Stimulated activated CD8-positive, alpha-beta memory T cell treated with anti-CD3 and anti-CD28 coated beads, Interleukin-7, amount 100 ng/mL, for 4 hours (primary cell): Measurements from ENCODE around the gene JAG2.

Source experiments
- DNase-seq, 2 donors: peaks; one replicate each; pipeline ENCODE4 v3.0.0-alpha.2; 2020; ENCODE audit warnings: low read depth in 2 of 2

JAG2 gene

DNA sequence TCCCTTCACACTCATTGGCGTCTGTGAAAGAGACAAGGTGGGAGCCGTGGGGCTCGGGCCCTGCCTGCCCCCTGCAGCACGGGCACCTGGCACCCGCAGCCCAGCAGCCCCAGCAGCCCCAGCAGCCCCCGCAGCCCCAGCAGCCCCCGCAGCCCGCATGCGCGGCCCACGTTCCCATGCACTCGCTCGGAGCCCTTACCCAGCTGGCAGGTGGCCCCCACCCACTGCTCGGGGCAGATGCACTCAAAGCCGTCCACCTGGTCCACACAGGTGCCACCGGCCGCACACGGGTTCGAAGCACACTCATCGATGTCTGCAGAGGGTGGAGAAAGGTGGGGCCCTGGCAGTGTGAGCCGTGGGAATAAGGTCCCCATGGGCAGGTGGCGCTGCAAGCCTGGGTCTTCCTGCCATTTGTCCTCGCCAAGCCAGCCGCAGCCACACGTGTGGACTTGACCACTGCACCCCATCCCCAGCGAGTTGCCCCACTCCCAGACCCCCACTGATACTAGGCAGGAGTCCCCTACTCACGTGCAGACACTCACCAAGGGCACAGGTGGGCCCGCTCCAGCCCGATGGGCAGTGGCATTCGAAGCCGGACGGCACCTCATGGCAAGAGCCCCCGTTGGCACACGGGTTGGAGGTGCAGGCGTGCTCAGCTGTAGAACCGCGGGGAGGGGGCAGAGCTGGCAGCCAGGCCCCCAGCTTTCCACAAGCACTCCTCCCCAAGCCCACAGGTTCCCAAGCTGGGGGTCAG lies 17.3 kb downstream of the JAG2 start:
- DNase-seq, result no peak

DNA sequence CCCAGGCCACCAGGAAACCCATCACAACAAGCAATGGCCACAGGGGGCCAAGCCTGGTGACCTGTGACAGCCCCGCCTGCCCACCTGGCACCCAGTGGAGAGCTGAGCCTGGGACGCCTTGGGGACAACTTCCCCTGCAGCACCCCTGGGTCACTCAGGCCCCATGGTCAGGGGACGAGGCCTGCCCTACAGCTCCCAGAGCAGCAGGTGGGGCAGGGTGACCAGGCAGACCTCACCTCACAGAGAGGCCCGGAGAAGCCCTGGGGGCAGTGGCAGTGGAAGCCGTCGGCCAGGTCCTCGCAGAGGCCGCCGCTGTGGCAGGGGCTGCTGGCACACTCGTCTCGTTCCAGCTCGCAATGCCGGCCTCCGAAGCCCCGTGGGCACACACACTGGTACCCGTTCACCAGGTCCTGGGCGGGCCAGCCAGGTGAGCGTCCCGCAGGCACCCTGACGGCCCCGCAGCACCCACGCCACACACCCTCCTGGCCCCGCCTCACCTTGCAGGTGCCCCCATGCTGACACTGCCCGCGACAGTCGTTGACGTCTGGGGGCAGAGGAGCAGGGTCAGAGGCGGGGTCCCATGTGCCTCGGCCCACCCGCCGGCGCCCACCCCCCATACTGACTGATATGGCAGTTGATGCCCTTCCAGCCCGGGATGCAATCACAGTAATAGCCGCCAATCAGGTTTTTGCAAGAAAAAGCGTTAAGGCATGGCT lies 18.1 kb downstream of the JAG2 start:
- DNase-seq, result no peak

DNA sequence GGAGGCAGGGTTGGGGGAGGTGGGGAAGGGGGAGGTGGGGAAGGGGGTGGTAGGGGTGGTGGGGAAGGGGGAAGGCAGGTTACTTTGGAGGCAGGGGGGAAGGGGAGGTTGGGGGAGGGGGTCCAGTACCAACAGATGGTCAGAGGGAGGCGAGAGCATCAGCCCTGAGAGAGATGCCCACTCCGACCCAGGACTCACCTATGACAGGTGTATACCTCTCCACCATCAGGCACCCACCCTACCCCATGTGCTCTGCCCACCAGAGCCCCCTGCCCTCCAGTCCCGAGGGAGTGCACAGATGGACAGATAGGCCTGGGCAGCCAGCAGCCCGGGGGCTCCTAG lies 18.6 kb downstream of the JAG2 start:
- DNase-seq, result no peak

DNA sequence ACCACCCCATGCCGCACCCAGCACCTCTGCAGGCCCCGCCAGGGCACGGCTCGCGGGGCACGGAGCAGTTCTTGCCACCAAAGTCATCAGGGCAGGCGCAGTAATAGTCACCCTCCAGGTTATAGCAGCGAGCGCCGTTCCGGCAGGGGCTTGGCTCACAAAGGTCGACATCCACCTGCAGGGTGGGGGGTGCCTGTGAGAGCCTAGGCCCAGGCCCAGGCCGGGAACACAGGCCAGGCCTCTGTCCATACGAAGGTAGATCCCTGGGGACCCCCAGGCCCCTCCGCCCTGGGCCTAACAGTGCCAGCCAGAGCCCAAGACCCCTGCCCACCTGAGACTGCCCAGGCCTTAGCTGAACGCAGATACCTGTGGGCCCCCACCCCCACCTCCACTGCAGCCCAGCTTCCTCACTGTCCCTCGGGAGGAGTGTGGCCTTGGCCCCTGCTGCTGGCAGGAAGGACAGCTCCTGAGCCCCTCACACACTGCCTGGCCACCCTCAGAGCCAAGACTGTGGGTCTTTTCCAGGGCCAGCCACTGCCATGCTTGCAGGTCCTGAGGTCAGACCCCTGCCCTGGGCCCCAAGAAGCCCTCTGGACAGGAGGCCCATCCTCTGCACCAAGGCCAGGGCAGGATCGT lies 19.3 kb downstream of the JAG2 start:
- DNase-seq, result no peak

DNA sequence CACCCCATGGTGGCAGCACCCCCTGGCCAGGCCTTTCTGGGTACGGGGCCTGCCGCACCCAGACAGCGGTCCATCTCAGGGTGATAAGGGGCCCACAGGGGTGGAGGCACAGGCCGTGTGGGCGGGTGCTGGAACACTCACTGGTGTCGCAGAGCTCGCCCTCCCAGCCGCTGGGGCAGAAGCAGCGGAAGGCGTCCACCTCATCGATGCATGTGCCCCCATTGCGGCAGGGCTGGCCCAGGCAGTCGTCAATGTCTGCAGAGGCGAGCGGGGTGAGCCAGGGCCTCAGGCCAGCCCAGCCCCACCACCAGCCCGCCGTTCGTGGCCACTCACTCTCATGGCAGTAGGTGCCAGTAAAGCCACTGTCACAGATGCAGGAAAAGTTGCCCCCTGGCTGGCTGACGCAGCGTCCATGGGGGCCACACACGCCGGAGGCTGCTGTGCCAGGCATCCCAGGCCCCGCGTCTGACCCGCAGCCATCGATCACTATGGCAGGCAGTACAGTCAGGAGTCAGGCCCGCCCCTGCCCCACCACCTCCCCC lies 19.9 kb downstream of the JAG2 start:
- no peak for DNase-seq

DNA sequence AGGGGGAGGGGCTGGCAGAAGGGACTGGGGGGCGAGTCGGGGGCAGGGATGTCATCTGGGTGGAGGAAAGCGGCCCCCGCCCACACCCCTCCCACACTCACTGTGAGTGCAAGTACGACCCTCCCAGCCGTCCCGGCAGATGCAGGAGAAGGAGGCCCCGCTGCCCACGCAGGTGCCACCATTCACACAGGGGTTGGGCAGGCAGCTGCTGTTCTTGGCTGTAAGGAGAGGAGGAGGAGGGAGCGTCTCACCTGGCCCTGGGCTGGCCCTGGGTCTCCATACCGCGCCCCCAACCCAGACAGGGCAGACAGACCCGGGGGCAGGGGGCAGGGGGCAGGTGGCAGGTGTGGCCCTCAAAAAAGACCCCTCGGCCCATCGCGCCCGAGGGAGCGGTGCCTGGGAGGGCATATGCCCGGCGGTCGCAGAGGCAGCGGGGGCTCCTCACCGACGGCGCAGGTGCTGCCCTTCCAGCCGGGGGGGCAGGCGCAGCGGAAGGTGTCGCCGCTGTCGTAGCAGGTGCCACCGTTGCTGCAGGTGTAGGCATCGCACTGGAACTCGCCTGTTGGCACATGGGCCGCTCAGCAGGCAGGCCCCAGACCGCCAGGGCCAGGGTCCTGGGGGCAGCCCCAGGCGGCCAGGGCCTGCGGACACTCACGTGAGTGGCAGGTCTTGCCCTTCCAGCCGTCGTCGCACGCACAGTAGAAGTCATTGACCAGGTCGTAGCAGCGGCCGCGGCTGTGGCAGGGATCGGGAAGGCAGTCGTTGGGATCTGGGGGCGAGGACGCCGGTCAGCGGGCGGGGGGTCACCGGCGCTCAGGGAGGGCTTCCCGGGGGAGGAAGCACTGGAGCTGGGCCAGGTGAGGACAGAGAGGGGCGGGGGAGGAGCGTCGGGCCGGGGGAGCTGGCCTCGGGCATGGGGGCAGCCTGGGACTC lies 20.6 kb downstream of the JAG2 start:
- DNase-seq, result no peak

DNA sequence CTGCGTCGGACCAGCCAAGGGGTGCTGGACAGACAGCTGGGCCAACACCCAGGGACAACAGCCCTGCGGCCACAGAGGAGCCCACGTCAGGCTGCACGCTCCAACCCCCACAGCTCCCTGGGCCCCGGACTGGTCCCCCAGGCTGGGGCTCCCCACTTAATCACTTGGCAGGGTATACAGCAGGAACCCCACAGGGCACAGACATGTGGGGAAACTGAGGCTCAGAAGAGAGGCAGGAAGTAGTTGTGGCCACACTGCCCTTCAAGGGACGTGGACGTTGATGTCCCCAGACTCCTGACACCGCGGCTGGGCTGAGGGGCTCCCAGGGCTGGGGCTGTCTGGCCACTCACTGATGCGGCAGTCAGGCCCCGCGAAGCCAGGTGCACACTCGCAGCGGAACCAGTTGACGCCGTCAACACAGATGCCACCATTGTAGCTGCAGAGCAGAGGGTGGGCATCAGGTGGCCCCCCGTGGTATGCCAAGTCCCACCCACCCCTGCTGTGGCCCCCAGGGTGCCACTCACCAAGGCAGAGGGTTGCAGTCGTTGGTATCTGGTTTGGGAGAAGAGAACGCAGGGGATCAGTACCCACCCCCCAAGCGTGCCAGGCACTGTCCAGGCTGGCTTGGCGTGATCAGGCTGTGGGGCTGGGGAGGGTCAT lies 21.5 kb downstream of the JAG2 start:
- no peak for DNase-seq

DNA sequence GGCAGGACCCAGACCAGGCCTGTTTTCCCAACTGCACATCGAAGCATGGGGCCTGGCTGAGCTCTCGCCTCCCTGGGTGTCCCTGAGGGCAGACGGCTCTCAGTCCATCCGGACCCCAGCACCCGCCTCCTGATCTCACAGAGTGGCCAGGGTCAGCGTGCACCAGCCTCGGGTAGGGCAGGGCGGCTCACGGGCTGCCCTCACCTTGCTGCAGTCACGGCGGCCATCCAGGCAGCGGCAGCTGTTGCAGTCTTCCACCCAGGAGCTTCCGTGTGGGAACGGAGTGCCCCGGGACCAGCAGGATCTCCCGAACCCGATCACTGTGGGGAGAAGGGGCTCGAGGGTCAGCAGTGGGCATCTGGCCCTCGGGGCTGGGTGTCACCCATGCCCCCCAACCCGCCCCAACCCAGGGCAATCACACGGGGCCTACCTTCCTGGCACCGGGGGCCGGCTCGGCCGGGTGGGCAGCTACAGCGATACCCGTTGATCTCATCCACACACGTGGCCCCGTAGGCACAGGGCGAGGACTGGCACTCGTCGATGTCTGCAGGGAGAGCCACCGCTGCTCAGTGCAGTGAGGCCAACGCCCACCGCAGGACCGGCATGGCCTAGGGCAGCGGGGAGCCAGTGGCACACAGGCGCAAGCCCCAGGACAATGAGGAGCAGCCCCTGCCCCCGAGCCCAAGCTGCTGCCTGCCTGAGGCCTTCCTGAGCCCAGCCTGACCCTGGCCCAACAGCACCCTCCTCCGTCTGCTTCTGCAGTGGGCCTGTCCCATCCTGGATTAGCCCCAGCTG lies 22.2 kb downstream of the JAG2 start:
- DNase-seq, result no peak

DNA sequence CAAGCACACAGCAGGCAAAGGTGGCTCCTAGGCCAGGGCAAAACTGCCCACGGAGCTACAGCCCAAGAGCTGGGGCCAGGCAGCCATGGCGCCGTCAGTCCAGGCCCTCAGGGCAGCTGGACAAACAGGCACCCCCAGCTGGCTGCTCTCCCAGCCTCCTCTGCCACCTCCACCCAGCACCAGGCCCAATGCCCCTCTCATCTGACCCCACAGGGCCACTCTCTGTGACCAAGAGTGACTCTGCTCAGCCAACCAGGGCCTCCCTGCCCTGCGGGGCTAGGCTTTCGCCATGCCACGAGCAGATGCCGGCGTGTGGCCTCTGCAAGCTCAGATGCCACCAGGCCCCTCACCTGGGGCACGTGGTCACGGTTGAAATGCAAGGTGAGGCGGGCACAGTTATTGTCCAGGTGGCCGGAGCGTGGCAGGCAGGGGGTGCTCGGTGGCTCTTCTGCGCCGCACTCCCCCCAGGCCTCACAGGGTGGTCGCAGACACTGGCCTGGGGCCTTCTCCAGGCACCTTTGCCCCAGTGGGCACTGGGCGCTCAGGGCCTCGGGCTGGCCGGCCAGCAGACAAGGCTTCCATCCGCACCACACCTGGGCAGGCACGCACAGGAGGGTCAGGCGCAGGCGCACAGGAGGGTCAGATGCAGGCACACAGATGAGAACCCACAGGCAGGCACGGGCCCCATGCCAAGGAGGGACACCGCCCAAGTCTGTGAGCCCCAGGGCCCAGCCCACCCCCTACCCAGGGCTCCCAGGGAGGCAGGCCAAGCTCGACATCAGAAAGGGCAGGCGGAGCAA lies 23.0 kb downstream of the JAG2 start:
- no peak for DNase-seq

DNA sequence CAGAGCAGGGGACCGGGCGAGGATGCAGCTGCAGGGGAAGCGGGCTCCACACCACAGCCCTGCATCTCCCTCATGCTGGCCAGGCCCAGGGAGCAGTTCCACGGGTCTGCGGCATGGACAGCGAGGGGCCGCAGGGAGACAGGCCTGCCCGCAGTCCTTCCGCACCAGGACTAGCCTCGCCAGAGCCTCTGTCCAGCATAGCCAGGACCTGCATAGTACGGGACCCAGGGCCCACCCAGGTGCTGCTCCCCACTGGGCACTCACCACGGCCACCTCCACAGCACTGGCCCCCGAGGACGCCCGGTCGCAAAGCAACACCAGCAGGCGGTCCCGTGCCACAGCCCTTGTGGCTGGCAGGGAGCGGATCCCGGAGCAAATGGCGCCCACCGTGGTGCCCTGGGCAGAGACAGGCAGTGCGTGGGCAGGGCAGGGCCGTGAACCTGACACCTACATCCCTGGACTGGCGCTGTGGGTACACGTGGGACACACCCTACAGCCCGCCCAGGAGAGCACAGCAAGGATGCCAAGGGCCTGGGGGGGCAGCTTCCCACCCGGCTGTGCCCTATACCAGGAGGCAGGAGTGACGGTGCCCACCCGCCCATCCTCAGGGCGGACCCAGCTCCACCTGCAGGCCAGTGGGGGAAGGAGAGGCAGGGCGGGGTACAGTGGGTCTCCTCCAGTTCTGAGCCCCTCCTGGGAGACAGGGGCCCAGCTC lies 23.8 kb downstream of the JAG2 start:
- DNase-seq, result no peak

DNA sequence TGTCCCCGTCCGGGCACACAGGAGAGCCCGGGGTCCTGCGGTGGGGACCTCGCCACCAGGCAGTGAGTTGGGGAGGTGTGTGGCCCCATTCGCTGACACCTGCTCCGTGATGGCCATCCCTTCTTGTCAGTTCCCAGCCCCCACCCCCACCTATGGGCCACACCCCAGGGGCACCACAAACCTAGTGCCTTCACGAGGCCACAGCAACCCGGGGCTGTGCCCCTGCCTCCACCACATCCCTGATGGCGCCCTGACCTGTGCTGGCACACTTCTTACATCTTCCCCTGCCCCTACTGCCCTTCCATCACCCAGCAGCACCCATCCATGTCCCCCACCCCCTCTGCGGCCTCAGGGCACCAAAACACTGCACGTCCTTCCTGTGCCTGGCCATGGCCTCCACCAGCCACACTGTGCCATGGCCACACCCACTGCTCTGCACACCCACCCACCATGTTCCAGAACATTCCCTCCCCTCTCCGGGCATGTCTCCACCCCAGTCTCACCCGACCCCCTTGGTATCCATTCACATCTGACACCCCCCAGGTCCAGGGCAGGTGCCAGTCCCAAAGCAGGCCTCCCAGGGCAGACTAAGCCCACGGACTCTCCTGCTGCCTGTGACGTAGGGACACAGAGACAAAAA lies 24.4 kb downstream of the JAG2 start:
- DNase-seq, result no peak

DNA sequence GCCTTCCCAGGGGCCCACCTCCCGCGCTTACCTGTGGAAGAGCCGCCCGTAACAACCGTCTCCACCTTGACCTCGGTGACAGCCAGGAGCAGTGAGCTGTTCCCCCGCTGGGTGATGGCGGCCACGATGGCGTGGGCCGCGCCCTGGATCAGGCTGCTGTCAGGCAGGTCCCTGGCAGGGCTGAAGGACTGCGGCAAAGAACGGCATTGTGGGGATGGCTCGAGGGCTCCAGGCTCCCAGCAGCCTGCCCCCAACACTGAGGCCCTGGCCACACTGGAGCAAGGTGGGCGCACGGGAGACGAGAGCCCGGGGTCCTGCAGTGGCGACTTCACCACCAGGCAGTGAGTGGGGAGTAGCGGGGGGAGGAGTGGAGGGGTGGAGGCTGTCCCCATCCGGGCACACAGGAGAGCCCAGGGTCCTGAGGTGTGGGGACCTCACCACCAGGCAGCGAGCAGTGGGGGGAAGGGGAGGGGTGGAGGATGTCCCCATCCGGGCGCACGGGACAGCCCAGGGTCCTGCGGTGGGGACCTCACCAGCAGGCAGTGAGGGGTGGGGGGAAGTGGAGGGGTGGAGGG lies 25.0 kb downstream of the JAG2 start:
- DNase-seq, result no peak

DNA sequence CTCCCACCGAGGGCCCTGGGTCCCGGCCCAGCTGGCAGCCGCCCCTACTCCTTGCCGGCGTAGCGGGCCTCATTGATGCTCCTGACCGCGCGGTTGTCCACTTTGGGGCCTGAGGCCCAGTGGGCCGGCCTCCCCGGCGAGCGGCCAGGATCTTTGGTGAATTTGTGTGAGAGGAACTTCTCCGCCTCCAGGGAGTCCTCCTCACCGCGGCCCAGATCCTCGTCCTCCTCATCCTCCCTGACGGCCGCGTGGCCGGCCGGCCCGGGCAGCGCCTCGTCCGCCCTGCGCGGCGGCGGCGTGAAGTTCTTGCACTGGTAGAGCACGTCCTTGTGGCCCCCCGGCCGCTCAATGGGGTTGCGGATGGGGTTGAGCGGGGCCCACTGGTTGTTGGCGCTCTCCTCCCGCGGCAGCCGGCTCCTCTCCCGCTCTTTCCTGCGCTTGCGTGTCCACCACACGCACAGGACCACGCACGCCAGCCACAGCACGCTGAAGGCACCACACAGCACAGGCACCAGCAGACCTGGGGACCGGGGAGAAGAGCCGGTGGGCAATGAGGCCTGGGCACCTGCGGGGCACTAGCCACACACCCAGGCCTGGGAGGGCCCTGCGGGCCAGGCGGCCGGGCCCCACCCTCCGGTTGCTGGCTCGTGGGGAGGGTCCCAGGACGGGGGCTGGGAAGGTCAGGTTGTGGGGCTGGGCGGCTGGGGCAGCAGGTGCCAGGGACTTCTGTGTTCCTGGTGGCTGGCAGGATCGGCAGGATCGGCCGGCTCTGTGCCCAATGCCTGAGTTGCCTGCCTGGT lies 25.7 kb downstream of the JAG2 start:
- no peak for DNase-seq

DNA sequence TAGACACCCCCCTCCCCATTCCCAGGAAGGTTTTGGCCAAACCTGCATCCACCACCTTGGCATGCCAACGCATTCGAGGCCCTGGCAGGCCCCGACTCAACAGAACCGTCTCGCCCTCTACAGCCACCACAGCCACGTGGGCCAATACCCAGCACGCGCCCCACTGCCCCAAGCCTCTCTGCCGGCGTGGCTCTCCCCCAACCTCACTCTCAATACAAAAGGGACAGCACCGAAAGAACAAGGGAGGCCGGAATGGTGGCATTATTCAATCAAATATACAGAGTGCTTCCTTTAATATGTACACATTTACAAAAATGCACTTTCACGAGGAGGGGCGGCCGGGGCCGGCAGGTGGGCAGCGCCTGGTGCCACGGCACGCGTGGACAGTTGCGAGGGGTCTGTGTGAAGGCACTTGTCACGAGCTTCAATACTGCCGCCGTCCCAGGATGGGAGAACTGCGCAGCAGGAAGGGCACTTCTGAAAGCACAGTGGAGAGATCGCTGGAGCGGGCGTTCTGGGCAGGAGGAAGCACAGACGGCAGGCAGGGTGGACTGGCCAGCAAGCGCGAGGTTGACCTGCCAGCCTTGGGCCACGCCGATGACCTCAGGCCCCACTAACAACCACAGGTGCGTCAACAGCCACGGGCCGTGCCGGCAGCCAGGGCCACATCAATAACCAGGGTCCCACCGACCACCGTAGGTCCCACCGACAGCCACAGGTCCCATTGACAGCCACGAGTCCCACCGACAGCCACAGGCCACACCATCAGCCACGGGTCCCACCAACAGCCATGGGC lies 26.9 kb downstream of the JAG2 start:
- no peak for DNase-seq

DNA sequence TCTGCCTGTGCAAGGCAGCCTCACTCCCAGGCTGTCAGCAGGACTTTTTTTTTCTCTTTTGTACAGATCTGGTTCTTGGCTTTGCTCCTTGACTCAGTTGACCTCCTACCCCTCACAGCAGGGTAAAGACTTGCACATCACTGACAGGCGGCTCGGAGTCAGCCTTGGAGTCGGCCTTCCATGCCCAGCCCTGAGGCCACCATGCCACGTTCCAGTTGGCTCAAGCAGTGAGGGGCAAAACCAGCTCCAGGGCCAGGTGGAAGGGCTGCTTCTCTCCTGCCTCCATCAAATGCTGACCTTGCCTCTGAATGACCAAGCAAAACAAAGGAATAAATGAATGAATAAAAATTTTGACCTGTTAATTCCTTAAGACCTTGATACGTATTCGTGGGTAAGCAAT lies 27.6 kb downstream of the JAG2 start:
- DNase-seq, result no peak

DNA sequence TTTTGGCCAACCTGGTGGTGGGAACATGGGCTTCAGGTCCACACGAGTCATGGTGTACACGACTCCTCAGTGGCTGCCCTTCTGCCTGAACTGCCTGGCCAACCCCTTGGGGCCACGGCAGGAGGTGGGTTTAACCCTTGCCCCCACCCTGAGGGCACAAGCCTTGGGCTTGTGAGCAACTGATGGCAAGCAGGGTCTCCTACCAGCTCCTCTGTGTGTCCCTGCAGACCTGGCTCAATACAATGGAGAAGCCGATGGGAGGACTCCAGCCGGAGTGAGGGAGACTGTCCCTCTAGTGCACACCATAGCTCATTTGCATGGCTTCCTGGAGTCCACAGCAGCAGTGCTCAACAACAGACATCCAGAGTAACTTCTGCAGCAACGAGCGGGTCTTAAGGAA lies 28.0 kb downstream of the JAG2 start:
- no peak for DNase-seq
